Endothelial cell (in vitro differentiated cells): ENCODE results near the gene MME. TPM values are rescaled to one million over a fixed set of nuclear protein-coding genes. Genes with fewer than 3 reads are reported as not detected.

Experiments
- DNase-seq: peaks from one replicate; pipeline ENCODE4 v3.0.0; 2021; ENCODE audit warnings: low spot score
- H3K27ac Mint-ChIP-seq: one replicate; pipeline ENCODE4 v1.8.0; 2021; ENCODE audit warnings: mixed read lengths, inconsistent platforms; ENCODE audit not compliant: unreplicated experiment
- H3K27me3 Mint-ChIP-seq: one replicate; pipeline ENCODE4 v1.8.0; 2021; ENCODE audit warnings: mild to moderate bottlenecking, moderate library complexity, mixed read lengths, inconsistent platforms; ENCODE audit not compliant: unreplicated experiment
- H3K36me3 Mint-ChIP-seq: one replicate; pipeline ENCODE4 v1.8.0; 2021; ENCODE audit warnings: mild to moderate bottlenecking, low read depth, mixed read lengths, inconsistent platforms; ENCODE audit not compliant: unreplicated experiment
- H3K4me1 Mint-ChIP-seq: one replicate; pipeline ENCODE4 v1.8.0; 2021; ENCODE audit warnings: mild to moderate bottlenecking, mixed read lengths, inconsistent platforms; ENCODE audit not compliant: unreplicated experiment
- H3K4me3 Mint-ChIP-seq: one replicate; pipeline ENCODE4 v1.8.0; 2021; ENCODE audit warnings: mild to moderate bottlenecking, mixed read lengths, inconsistent platforms; ENCODE audit not compliant: unreplicated experiment
- H3K9me3 Mint-ChIP-seq: one replicate; pipeline ENCODE4 v1.8.0; 2021; ENCODE audit warnings: mixed read lengths, inconsistent platforms; ENCODE audit not compliant: unreplicated experiment
- CTCF ChIP-seq: fragments of 200-600 bp; sonication (generic); IDR thresholded peaks from one replicate; pipeline ENCODE4 v1.5.0; 2021; ENCODE audit warnings: antibody characterized with exemption; ENCODE audit not compliant: unreplicated experiment
- total RNA-seq: library from RNA; stranded (reverse); fragmentation: NEBNext Ultra II Directional; extraction: Animal tissue kit (Norgen Biotek cat#: 25700); gene quantifications from one replicate; pipeline ENCODE4 v1.2.1, GENCODE V29; 2021; ENCODE audit not compliant: unreplicated experiment

Gene MME
- total RNA-seq, 1 donor from 2014 or later = 4.7 TPM

GRCh38 chr3:155149494-155149893 lies 69.4 kb downstream of the MME start:
- H3K4me3 Mint-ChIP-seq = no peak overlapping the region
- H3K36me3 Mint-ChIP-seq = no peaks in the 10 kb centered on the region
- no peak for TF ChIP-seq CTCF

GRCh38 chr3:155153242-155154186 lies 73.4 kb downstream of the MME start:
- Mint-ChIP-seq H3K4me3 (no peak overlapping the region), H3K27me3 (no peaks in the 10 kb centered on the region), H3K9me3 (no peaks in the 10 kb centered on the region), H3K27ac (no peak overlapping the region), H3K36me3 (no peaks in the 10 kb centered on the region), H3K4me1 (no peaks in the 10 kb centered on the region)
- no peak for DNase-seq
- no peak for TF ChIP-seq CTCF

More at GRCh38 chr3:155149494-155149893, 69.4 kb downstream of the MME start:
- no peak for DNase-seq
- Mint-ChIP-seq H3K27me3 (no peaks in the 10 kb centered on the region), H3K4me1 (no peaks in the 10 kb centered on the region), H3K27ac (no peak overlapping the region), H3K9me3 (no peaks in the 10 kb centered on the region)

GRCh38 chr3:155154255-155154654 lies 74.1 kb downstream of the MME start:
- TF ChIP-seq CTCF = no peak
- H3K27ac Mint-ChIP-seq = no peak overlapping the region
- DNase-seq = no peak

GRCh38 chr3:155158346-155159037 lies 78.4 kb downstream of the MME start:
- Mint-ChIP-seq H3K36me3 (no peaks in the 10 kb centered on the region), H3K27me3 (no peaks in the 10 kb centered on the region), H3K4me3 (no peak overlapping the region), H3K9me3 (no peaks in the 10 kb centered on the region), H3K4me1 (no peaks in the 10 kb centered on the region), H3K27ac (no peak overlapping the region)
- no peak for TF ChIP-seq CTCF
- no peak for DNase-seq

More at GRCh38 chr3:155154255-155154654, 74.1 kb downstream of the MME start:
- no peaks in the 10 kb centered on the region for H3K4me1 Mint-ChIP-seq
- H3K36me3 Mint-ChIP-seq = no peaks in the 10 kb centered on the region
- H3K9me3 Mint-ChIP-seq = no peaks in the 10 kb centered on the region
- no peaks in the 10 kb centered on the region for H3K27me3 Mint-ChIP-seq
- H3K4me3 Mint-ChIP-seq = no peak overlapping the region
